ENCODE measurements around the gene ALOX5. TPM values are rescaled to one million over a fixed set of nuclear protein-coding genes. Genes with fewer than 3 reads are reported as not detected.

The ALOX5 gene
- total RNA-seq, 2 donors from 2014 or later = 42.5 to 63.0 TPM

DNA sequence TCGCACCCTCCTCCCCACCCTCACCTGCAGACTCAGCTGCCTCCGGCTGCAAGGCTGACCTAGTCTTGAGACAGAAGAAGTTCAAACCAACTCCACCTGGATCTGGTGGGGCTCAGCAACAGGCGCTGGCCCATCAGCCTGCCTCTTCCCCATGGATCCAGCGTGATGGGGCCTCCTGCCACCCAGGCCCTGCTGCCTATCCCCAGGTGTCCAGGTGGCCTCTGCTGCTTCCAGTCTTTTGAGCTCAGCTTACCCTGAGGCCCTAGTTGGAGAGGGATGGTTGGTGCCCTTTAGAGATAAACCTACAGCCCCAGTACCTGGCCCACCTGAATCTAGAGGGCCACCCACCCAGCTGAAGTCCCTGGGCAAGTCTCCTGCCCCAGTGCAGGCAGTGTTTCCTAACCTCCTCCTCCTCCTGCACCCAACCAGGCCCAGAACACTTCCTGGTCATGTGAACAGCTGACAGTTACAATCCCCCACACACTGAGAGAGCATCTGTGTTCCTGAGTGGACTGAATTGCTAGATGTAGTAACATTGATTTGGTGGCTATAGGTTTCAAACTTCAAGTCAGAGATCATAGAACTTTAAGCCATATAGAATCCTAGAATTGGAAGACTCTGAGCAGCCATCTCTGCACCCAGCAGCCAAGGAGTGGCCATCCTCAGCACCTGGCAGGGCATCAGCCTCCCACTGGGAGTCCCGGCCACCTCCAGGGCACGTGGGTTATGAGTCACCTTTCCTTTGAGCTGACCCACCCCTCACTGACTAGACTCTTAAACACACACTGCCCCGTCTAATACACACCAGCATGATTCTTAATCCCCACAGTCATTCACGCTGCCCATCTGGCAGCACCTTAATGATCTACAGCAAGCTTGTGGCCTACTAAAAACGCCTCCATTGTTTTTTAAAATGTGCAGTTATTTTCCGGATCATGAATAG is 51.9 kb downstream of the ALOX5 start:
- H3K9me3 ChIP-seq = no peaks in the 10 kb centered on the region
- H3K4me3 ChIP-seq = no peak overlapping the region
- 66 to 69% methylated on average over 10 of the region's 10 CpGs for WGBS, 2 donors
- H3K36me3 ChIP-seq (replicated peaks in 1 of 2; ENCODE audit: insufficient read depth in 1 of 2, low read depth in 2 of 2) = no peaks in the 10 kb centered on the region
- H3K27me3 ChIP-seq = no peaks in the 10 kb centered on the region
- ATAC-seq (peak; percentile 84), DNase-seq (peak; percentile 72 to 92 (median 76))
- no peak for TF ChIP-seq POLR2A (IDR thresholded peaks at IDR 0.05)
- TF ChIP-seq, protein P1, sequence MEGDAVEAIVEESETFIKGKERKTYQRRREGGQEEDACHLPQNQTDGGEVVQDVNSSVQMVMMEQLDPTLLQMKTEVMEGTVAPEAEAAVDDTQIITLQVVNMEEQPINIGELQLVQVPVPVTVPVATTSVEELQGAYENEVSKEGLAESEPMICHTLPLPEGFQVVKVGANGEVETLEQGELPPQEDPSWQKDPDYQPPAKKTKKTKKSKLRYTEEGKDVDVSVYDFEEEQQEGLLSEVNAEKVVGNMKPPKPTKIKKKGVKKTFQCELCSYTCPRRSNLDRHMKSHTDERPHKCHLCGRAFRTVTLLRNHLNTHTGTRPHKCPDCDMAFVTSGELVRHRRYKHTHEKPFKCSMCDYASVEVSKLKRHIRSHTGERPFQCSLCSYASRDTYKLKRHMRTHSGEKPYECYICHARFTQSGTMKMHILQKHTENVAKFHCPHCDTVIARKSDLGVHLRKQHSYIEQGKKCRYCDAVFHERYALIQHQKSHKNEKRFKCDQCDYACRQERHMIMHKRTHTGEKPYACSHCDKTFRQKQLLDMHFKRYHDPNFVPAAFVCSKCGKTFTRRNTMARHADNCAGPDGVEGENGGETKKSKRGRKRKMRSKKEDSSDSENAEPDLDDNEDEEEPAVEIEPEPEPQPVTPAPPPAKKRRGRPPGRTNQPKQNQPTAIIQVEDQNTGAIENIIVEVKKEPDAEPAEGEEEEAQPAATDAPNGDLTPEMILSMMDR (IDR thresholded peaks at IDR 0.05) = no peak
- H3K27ac ChIP-seq = peak overlapping the region; percentile 25 to 42 (median 39)
- H3K4me1 ChIP-seq = peaks cover 57% of the 10 kb centered on the region
- intact Hi-C loops (cut with DNase I) = no loop called here

GRCh38 chr10:45427262-45427969 is 53.4 kb downstream of the ALOX5 start:
- H3K27ac ChIP-seq = no peak overlapping the region
- no peak for DNase-seq
- H3K36me3 ChIP-seq (replicated peaks in 1 of 2; ENCODE audit: insufficient read depth in 1 of 2, low read depth in 2 of 2) = no peaks in the 10 kb centered on the region
- intact Hi-C loops (cut with DNase I) = no loop called here
- TF ChIP-seq POLR2A (IDR thresholded peaks at IDR 0.05) = no peak
- TF ChIP-seq, protein P1 (IDR thresholded peaks at IDR 0.05) = no peak
- H3K4me3 ChIP-seq = no peak overlapping the region
- peaks cover 54% of the 10 kb centered on the region for H3K4me1 ChIP-seq
- no peaks in the 10 kb centered on the region for H3K9me3 ChIP-seq
- ATAC-seq = no peak
- H3K27me3 ChIP-seq = no peaks in the 10 kb centered on the region
- 70 to 83% methylated on average over 19 to 49 of the region's 50 CpGs for WGBS, 2 donors

DNA sequence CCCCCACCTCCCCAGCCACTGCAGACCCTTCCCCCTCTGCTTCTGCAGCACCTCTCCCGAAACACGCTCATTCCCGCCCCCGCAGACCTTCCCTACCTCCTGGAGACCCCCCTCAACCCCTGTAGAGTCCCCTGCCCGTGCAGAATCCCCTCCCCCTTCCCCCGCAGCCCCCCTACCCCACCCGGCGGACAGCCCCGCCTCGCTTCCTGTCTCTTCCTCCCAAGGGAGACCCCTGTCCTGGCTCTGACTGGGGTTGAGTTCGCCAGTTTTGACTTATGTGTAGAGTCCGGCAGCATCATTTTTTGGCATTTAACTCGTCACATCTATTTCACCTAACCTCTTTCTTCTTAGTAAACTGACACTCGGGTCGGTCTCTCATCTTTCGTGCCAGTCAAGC is 54.0 kb downstream of the ALOX5 start:
- no peak overlapping the region for H3K4me3 ChIP-seq
- H3K27ac ChIP-seq = peak overlapping the region in 1 of 4 donors; percentile 56
- peaks cover 59% of the 10 kb centered on the region for H3K4me1 ChIP-seq
- TF ChIP-seq, protein P1 (IDR thresholded peaks at IDR 0.05) = no peak
- TF ChIP-seq POLR2A (IDR thresholded peaks at IDR 0.05) = no peak
- DNase-seq (no peak), ATAC-seq (no peak)
- no peaks in the 10 kb centered on the region for H3K27me3 ChIP-seq
- H3K9me3 ChIP-seq = no peaks in the 10 kb centered on the region
- 63 to 70% methylated on average over 14 to 16 of the region's 16 CpGs for WGBS, 2 donors
- H3K36me3 ChIP-seq (replicated peaks in 1 of 2; ENCODE audit: insufficient read depth in 1 of 2, low read depth in 2 of 2) = no peaks in the 10 kb centered on the region
- intact Hi-C loops (cut with DNase I) = no loop called here

DNA sequence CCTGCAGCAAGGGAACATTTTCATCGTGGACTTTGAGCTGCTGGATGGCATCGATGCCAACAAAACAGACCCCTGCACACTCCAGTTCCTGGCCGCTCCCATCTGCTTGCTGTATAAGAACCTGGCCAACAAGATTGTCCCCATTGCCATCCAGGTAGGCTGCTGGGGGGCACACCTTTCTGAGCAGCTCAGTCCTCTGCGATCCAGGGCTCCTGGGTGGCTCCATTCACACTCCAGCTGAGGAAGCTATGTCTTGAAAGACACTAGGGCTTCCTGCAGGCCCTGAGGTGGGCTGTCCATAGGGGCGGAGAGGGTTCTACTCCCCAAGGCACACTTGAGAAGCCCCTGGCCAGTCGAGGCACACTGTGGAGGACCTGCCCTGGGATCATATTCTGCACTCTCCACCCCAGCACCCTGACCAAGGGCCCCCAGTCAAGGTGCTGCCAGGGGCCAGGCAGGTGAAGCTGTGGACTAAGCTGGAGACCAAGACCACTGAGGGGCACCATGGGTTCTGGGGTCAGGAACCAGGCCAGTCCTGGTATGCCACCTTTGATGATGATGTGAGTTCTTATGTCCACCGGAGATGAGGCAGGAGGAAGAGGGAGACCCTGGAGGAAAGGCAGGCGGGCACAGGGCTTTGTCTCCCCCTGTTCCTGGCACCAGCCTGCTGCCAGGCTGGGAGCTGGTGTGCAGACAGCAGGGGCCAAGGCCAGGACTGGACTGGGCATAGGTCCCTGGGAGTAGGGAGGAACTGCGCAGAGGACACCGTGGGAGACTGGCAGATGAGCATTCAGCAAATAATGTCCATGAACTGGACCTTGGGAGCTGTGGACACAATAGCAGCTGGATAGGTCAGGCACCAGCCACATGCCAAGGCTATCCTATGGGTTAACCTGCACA is 54.8 kb downstream of the ALOX5 start:
- TF ChIP-seq, protein P1 (IDR thresholded peaks at IDR 0.05) = no peak
- TF ChIP-seq POLR2A (IDR thresholded peaks at IDR 0.05) = no peak
- H3K27ac ChIP-seq = peak overlapping the region; percentile 26 to 56 (median 38)
- intact Hi-C loops (cut with DNase I) = no loop called here
- peaks cover 68% of the 10 kb centered on the region for H3K4me1 ChIP-seq
- H3K27me3 ChIP-seq = no peaks in the 10 kb centered on the region
- ATAC-seq (peak; percentile 30), DNase-seq (peak in 3 of 4 donors; percentile 53 to 71 (median 62))
- H3K9me3 ChIP-seq = no peaks in the 10 kb centered on the region
- no peak overlapping the region for H3K4me3 ChIP-seq
- 38 to 55% methylated on average over 6 to 10 of the region's 10 CpGs for WGBS, 2 donors
- H3K36me3 ChIP-seq (replicated peaks in 1 of 2; ENCODE audit: insufficient read depth in 1 of 2, low read depth in 2 of 2) = no peaks in the 10 kb centered on the region

Measured in body of pancreas (tissue), 4 donors.